Measurements from ENCODE around the gene MGAT5B. TPM values are rescaled to one million over a fixed set of nuclear protein-coding genes. Genes with fewer than 3 reads are reported as not detected.

MGAT5B gene
- total and polyA plus RNA-seq, 4 donors, result 0.28 to 0.67 (median 0.46) TPM

DNA sequence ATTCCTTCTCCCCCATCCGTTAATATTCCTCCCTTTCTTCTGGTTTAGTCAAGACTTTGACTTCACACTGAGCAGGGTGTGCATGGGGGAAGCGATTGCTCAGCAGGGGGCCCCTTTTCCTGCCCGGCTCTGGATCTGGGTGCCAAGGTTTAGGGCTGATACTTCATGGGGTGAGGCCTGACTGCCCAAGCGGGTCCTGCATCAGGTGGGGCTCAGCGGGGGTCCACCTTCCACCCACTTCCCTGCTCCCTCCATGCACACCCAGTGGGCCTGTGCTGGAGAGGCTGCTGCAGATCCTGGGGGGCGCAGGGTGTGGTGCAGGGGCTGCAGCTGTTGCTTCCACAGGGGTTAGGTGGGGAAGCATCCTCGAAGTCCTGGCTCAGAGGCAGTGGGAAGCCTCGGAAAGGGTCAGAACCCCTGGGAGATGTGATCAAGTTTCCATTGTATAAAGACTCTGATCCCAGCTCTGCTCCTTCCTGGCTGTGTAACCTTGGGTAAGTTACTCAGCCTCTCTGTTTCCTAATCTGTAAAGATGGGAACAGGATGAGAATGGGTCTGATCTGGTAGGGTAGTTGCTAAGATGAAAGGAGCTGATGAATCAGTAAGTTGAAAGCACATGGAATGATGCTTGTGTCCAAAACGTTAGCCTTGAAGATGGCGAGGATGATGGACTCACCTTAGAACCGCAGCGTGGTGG, 53.3 kb downstream of the MGAT5B start:
- WGBS, 2 donors, result 82 to 89% methylated on average over 12 of the region's 12 CpGs
- Histone ChIP-seq H3K36me3 (ENCODE audit: control insufficient read depth in 4 of 4, insufficient read depth in 4 of 4, low read length in 4 of 4) (no peaks in the 10 kb centered on the region), H3K27me3 (ENCODE audit: control insufficient read depth in 3 of 3, insufficient read depth in 3 of 3, low read length in 2 of 3) (peaks cover 0 to 12% (median 0%) of the 10 kb centered on the region in 3 donors), H3K9me3 (ENCODE audit: control insufficient read depth in 4 of 4, insufficient read depth in 3 of 4, low read length in 3 of 4) (no peaks in the 10 kb centered on the region), H3K4me3 (no peak overlapping the region), H3K9ac (ENCODE audit: insufficient read depth in 1 of 2, low read length in 2 of 2) (no peak overlapping the region), H3K4me1 (ENCODE audit: control insufficient read depth in 5 of 5, insufficient read depth in 5 of 5, low read length in 5 of 5) (peaks cover 0 to 7% (median 0%) of the 10 kb centered on the region in 5 donors), H3K27ac (ENCODE audit: low read depth in 1 of 2, low read length in 1 of 2) (no peak overlapping the region)
- TF ChIP-seq, protein P1, sequence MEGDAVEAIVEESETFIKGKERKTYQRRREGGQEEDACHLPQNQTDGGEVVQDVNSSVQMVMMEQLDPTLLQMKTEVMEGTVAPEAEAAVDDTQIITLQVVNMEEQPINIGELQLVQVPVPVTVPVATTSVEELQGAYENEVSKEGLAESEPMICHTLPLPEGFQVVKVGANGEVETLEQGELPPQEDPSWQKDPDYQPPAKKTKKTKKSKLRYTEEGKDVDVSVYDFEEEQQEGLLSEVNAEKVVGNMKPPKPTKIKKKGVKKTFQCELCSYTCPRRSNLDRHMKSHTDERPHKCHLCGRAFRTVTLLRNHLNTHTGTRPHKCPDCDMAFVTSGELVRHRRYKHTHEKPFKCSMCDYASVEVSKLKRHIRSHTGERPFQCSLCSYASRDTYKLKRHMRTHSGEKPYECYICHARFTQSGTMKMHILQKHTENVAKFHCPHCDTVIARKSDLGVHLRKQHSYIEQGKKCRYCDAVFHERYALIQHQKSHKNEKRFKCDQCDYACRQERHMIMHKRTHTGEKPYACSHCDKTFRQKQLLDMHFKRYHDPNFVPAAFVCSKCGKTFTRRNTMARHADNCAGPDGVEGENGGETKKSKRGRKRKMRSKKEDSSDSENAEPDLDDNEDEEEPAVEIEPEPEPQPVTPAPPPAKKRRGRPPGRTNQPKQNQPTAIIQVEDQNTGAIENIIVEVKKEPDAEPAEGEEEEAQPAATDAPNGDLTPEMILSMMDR (IDR thresholded peaks at IDR 0.05; ENCODE audit: control extremely low read depth, extremely low read depth), result no peak
- DNase-seq (no peak), ATAC-seq (ENCODE audit: insufficient read depth, low FRiP score) (no peak)

DNA sequence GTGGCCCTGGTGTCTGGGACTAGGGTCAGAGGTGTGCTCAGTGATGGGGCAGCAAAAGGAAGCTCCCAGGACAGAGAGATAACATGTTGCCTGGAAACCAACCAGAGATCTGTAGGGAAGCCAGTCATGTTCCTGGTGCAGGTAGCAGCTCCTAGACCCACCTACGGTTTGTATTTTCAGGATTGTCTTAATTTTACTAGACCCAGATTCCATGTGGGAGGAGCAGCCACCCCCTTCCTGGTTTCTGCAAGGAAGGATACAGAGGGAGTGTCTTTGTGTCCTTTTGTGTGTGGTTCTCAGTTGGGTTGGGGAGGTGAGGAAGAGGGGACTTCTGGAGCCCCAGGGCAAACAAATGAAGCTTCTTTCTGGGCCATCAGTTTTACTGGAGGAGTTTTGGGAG, 53.9 kb downstream of the MGAT5B start:
- WGBS, 2 donors, result 27 to 67% methylated on average over 1 of the region's 1 CpG
- DNase-seq, result no peak

DNA sequence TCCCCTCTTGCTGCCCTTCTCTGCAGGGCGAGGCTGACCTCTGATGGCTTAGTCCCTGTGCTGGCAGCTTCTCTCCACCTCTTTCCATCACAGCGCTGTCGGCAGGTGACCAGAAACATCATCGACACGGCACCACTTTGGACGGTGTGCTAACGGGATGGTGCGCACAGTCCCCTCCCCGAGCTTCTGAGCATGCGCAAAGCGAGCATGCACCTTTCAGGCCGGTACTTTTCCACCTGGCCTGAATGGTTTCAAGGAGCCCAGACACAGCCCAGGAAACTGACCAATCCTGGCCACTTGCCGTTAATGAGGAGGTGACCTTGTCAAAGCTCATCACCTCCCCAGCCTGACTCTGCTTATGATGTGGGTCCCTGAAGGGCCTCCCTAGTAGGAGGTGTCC, 54.8 kb downstream of the MGAT5B start:
- H3K27me3 ChIP-seq (ENCODE audit: control insufficient read depth in 3 of 3, insufficient read depth in 3 of 3, low read length in 2 of 3), result peaks cover 0 to 11% (median 0%) of the 10 kb centered on the region in 3 donors
- no peaks in the 10 kb centered on the region for H3K9me3 ChIP-seq (ENCODE audit: control insufficient read depth in 4 of 4, insufficient read depth in 3 of 4, low read length in 3 of 4)
- ATAC-seq (ENCODE audit: insufficient read depth, low FRiP score) (no peak), DNase-seq (no peak)
- 79 to 82% methylated on average over 13 of the region's 13 CpGs for WGBS, 2 donors
- no peak overlapping the region for H3K9ac ChIP-seq (ENCODE audit: insufficient read depth in 1 of 2, low read length in 2 of 2)
- peaks cover 0 to 7% (median 0%) of the 10 kb centered on the region in 5 donors for H3K4me1 ChIP-seq (ENCODE audit: control insufficient read depth in 5 of 5, insufficient read depth in 5 of 5, low read length in 5 of 5)
- no peak overlapping the region for H3K4me3 ChIP-seq
- no peaks in the 10 kb centered on the region for H3K36me3 ChIP-seq (ENCODE audit: control insufficient read depth in 4 of 4, insufficient read depth in 4 of 4, low read length in 4 of 4)
- TF ChIP-seq, protein P1 (IDR thresholded peaks at IDR 0.05; ENCODE audit: control extremely low read depth, extremely low read depth), result no peak
- H3K27ac ChIP-seq (ENCODE audit: low read depth in 1 of 2, low read length in 1 of 2), result no peak overlapping the region

More for the DNA sequence above, 53.9 kb downstream of the MGAT5B start:
- TF ChIP-seq, protein P1 (IDR thresholded peaks at IDR 0.05; ENCODE audit: control extremely low read depth, extremely low read depth), result no peak
- H3K4me3 ChIP-seq, result no peak overlapping the region
- peaks cover 0 to 12% (median 0%) of the 10 kb centered on the region in 3 donors for H3K27me3 ChIP-seq (ENCODE audit: control insufficient read depth in 3 of 3, insufficient read depth in 3 of 3, low read length in 2 of 3)
- no peaks in the 10 kb centered on the region for H3K36me3 ChIP-seq (ENCODE audit: control insufficient read depth in 4 of 4, insufficient read depth in 4 of 4, low read length in 4 of 4)
- no peaks in the 10 kb centered on the region for H3K9me3 ChIP-seq (ENCODE audit: control insufficient read depth in 4 of 4, insufficient read depth in 3 of 4, low read length in 3 of 4)
- no peak for ATAC-seq (ENCODE audit: insufficient read depth, low FRiP score)
- H3K27ac ChIP-seq (ENCODE audit: low read depth in 1 of 2, low read length in 1 of 2), result no peak overlapping the region
- H3K9ac ChIP-seq (ENCODE audit: insufficient read depth in 1 of 2, low read length in 2 of 2), result no peak overlapping the region
- peaks cover 0 to 7% (median 0%) of the 10 kb centered on the region in 5 donors for H3K4me1 ChIP-seq (ENCODE audit: control insufficient read depth in 5 of 5, insufficient read depth in 5 of 5, low read length in 5 of 5)
